GM12878 (cell line): ENCODE measurements around the gene CDYL. TPM values are rescaled to one million over a fixed set of nuclear protein-coding genes. Genes with fewer than 3 reads are reported as not detected.
A peak's percentile ranks its signal among the peaks of the same experiment; 100 is the strongest.

Experiments used
- ATAC-seq: fragments of 200-7000 bp; cut with Tn5 transposase; 3 replicates; pipeline ENCODE4 v1.9.1; 2020; ENCODE audit warnings: mild to moderate bottlenecking, moderate library complexity
- BruUV-seq: library from RNA; stranded (reverse); fragments of 400-500 nt; replicated peaks from 2 replicates; lab custom pipeline; 2021; lab: Mats Ljungman, UMichigan
- CTCF ChIA-PET: fragments of 300-600 bp; sonication (Branson Sonifier 250); formaldehyde crosslinking; extraction: SDS; loops from one replicate; lab custom pipeline; 2021; ENCODE audit warnings: inconsistent platforms; lab: Yijun Ruan, JAX
- POLR2A ChIA-PET: fragments of 350-600 bp; formaldehyde crosslinking; extraction: SDS; loops from one replicate; lab custom pipeline; 2021; ENCODE audit warnings: inconsistent platforms; lab: Charles Lee
- RAD21 ChIA-PET: fragments of 300-600 bp; sonication (Branson Sonifier 250); formaldehyde crosslinking; loops from one replicate; lab custom pipeline; 2023; ENCODE audit warnings: antibody characterized with exemption; ENCODE audit not compliant: unreplicated experiment; lab: Charles Lee
- SMC1A ChIA-PET: fragments of 300-600 bp; sonication (Branson Sonifier 250); formaldehyde crosslinking; loops from one replicate; lab custom pipeline; 2023; ENCODE audit not compliant: unreplicated experiment, uncharacterized antibody; lab: Charles Lee
- DNase-seq: peaks from one replicate; pipeline ENCODE4 v3.0.0-alpha.2; 2011; ENCODE audit warnings: low read depth, low spot score
- FAIRE-seq: peaks from 3 replicates; lab custom pipeline; 2011; peaks lifted over from hg19 to GRCh38; lab: Jason Lieb, UNC
- H2AFZ ChIP-seq: 2 replicates; pipeline ENCODE4 v1.6.0; 2011; ENCODE audit warnings: low read depth, low read length, control low read depth; ENCODE audit not compliant: control insufficient read depth
- H3K27ac ChIP-seq: 2 replicates; pipeline ENCODE4 v1.5.1; 2011; ENCODE audit warnings: control low read depth; ENCODE audit not compliant: control insufficient read depth, insufficient read depth
- H3K27me3 ChIP-seq, 2 experiments: replicated peaks in 1 of 2; 2 replicates each; pipeline versions ENCODE4 v1.6.0 to v1.6.1; 2011; ENCODE audit warnings: low read length in 1 of 2; ENCODE audit not compliant: control insufficient read depth in 2 of 2, insufficient read depth in 2 of 2
- H3K36me3 ChIP-seq, 2 experiments: 2 replicates each; pipeline ENCODE4 v1.5.1; 2011; ENCODE audit warnings: low read length in 1 of 2; ENCODE audit not compliant: control insufficient read depth in 2 of 2, insufficient read depth in 2 of 2
- H3K4me1 ChIP-seq: 2 replicates; pipeline ENCODE4 v1.6.1; 2011; ENCODE audit warnings: mild to moderate bottlenecking, low read length, moderate library complexity, mixed read lengths; ENCODE audit not compliant: control insufficient read depth, insufficient read depth
- H3K4me2 ChIP-seq: 2 replicates; pipeline ENCODE4 v1.6.0; 2011; ENCODE audit warnings: control low read depth; ENCODE audit not compliant: control insufficient read depth, insufficient read depth
- H3K4me3 ChIP-seq: fragments of 200-600 bp; sonication (generic); 2 replicates; pipeline ENCODE4 v1.5.1; 2016
- H3K79me2 ChIP-seq: 2 replicates; pipeline ENCODE4 v1.6.0; 2011; ENCODE audit warnings: low read length; ENCODE audit not compliant: control insufficient read depth, insufficient read depth
- H3K9ac ChIP-seq: 2 replicates; pipeline ENCODE4 v1.8.0; 2011; ENCODE audit warnings: low read length, control low read depth, mixed read lengths; ENCODE audit not compliant: control insufficient read depth, insufficient read depth
- H3K9me3 ChIP-seq: replicated peaks from 3 replicates; pipeline ENCODE4 v1.5.1; 2011; ENCODE audit warnings: mild to moderate bottlenecking, low read length; ENCODE audit not compliant: control insufficient read depth, insufficient read depth
- H4K20me1 ChIP-seq: 2 replicates; pipeline ENCODE4 v1.6.0; 2011; ENCODE audit not compliant: control insufficient read depth, insufficient read depth
- BCL11A ChIP-seq: IDR thresholded peaks from 2 replicates; pipeline ENCODE4 v1.6.1; 2011; ENCODE audit warnings: low read depth, low read length
- NR2C2 ChIP-seq: IDR thresholded peaks from 2 replicates; pipeline ENCODE4 v1.6.1; 2011; ENCODE audit warnings: borderline replicate concordance, low read depth; ENCODE audit not compliant: control insufficient read depth, insufficient read length
- NRF1 ChIP-seq: conservative IDR thresholded peaks from 2 replicates; pipeline ENCODE4 v1.6.1; 2011; ENCODE audit warnings: mild to moderate bottlenecking, low read depth, low read length, improper control_type of control experiment
- SUZ12 ChIP-seq: fragments of 200-600 bp; sonication (generic); IDR thresholded peaks from one replicate; pipeline ENCODE4 v1.6.1; 2018; ENCODE audit warnings: antibody characterized with exemption, mild to moderate bottlenecking; ENCODE audit not compliant: unreplicated experiment
- TAF1 ChIP-seq: IDR thresholded peaks from 2 replicates; pipeline ENCODE4 v1.6.1; 2011; ENCODE audit warnings: mild to moderate bottlenecking, low read depth, low read length, borderline replicate concordance
- YY1 ChIP-seq: IDR thresholded peaks from 2 replicates; pipeline ENCODE4 v1.6.1; 2011; ENCODE audit warnings: low read depth, mild to moderate bottlenecking, low read length
- WGBS: methylation state at CpG from one replicate; pipeline ENCODE4 v1.1.6; 2016; ENCODE audit warnings: low lambda C conversion rate; ENCODE audit not compliant: insufficient replicate concordance, insufficient coverage; ENCODE audit errors: missing lambda C conversion rate; 5-methylcytosine and 5-hydroxymethylcytosine counted together
- in situ Hi-C: fragments of 300-500 bp; cut with MboI; formaldehyde crosslinking; loops from 9 replicates; pipeline ENCODE4 v1.14.3; 2018; ENCODE audit warnings: mixed read lengths
- intact Hi-C: fragments of 100-400 bp; cut with micrococcal nuclease; formaldehyde crosslinking; loops from one replicate; pipeline ENCODE4 v1.14.2; 2022; ENCODE audit not compliant: unreplicated experiment
- polyA plus RNA-seq, 11 experiments: library from polyadenylated mRNA; depleted of rRNA in 4 of 11; unstranded in 6 of 11; stranded (reverse) in 5 of 11; fragments of >200 nt; fragmentation: Nextera tagmentation in 4 of 11; fragmentation: Illumina TruSeq in 1 of 11; extraction: Ambion mirVana in 4 of 11; extraction: Trizol in 1 of 11; gene quantifications; 1 replicate in 1 of 11; 2 replicates in 10 of 11; pipeline versions ENCODE4 v1.2.1 to v1.2.3, GENCODE V29; 2011 to 2016; ENCODE audit warnings: inconsistent platforms in 2 of 11, missing spikeins in 2 of 11, low read depth in 1 of 11
- total RNA-seq, 4 experiments: library from RNA; depleted of rRNA in 3 of 4; stranded (reverse); fragments of >200 nt in 3 of 4; fragmentation: Illumina TruSeq in 1 of 4; extraction: Trizol in 1 of 4; gene quantifications; 2 replicates each; pipeline versions ENCODE4 v1.2.1 to v1.2.3, GENCODE V29; 2013 to 2021
- TF ChIP-seq, protein P1 (sequence below): fragments of 450-650 bp; IDR thresholded peaks from 2 replicates; pipeline ENCODE4 v1.6.1; 2017; ENCODE audit warnings: mild to moderate bottlenecking
- TF ChIP-seq, protein P2 (sequence below), 3 experiments: IDR thresholded peaks in 2 of 3; conservative IDR thresholded peaks in 1 of 3; 2 replicates each; pipeline ENCODE4 v1.5.1; 2011; ENCODE audit warnings: low read depth in 3 of 3, low read length in 3 of 3, mild to moderate bottlenecking in 3 of 3, control low read depth in 2 of 3, moderate library complexity in 2 of 3, inconsistent platforms in 1 of 3, mixed read lengths in 1 of 3; ENCODE audit not compliant: control insufficient read depth in 2 of 3, insufficient read depth in 1 of 3; ENCODE audit errors: extremely low read depth in 1 of 3
- TF ChIP-seq, protein P3 (sequence below): fragments of 450-650 bp; IDR thresholded peaks from 2 replicates; pipeline ENCODE4 v1.6.1; 2014; ENCODE audit warnings: mild to moderate bottlenecking
- TF ChIP-seq, protein P4 (sequence below): fragments of 150-350 bp; IDR thresholded peaks from 2 replicates; pipeline ENCODE4 v1.6.1; 2014; ENCODE audit warnings: mild to moderate bottlenecking, low read depth, low read length

The CDYL gene
- total and polyA plus RNA-seq, 10 of the 15 experiments (the other 5 are each of a cell fraction or from before 2014, with no cell fraction given), result 9.3 to 61.2 (median 28.5) TPM

DNA sequence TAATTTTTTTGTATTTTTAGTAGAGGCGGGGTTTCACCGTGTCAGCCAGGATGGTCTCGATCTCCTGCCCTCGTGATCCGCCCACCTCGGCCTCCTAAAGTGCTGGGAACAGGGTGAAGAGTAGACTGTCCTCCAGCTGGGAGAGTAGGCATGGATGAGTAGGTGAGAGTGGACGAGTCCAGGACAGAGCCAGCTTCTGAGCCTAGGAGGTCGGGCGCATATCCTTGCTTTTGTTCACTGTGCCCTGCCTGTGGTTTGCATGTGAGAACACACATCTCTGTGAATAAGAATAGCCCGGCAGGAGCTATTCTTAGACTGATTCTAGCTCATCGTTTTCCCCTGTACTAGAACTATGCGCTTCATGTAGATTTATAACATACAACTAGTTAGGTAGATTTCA is 149.4 kb downstream of the CDYL start:
- ChIA-PET RAD21 (interaction anchor here (1.3 kb wide), 1 partner anchor 12 kb away, joined by 3 read pairs; no protein-coding TSS in a partner anchor), SMC1A (interaction anchor here (0.7 to 2.1 kb wide), 5 partner anchors 43 to 153 kb away, joined by 3 to 4 read pairs (median 3); no protein-coding TSS in a partner anchor), CTCF (no interaction called here), POLR2A (no interaction called here)
- no peak overlapping the region for H3K27ac ChIP-seq
- intact Hi-C loops (no loop called here), in situ Hi-C loops (no loop called here)
- no peaks in the 10 kb centered on the region; a peak in 2 of 4 replicates for H3K36me3 ChIP-seq
- no peaks in the 10 kb centered on the region; the same call in 1 of the 3 replicates for H3K9me3 ChIP-seq
- FAIRE-seq (peak; percentile 7), ATAC-seq (peak; percentile 33; the same call in 1 of the 3 replicates), DNase-seq (no peak)
- H3K4me1 ChIP-seq, result no peaks in the 10 kb centered on the region
- H4K20me1 ChIP-seq, result peaks cover 2% of the 10 kb centered on the region; the same call in 1 of the 2 replicates
- WGBS, result 93% methylated on average over 12 of the region's 12 CpGs
- TF ChIP-seq TAF1, result no peak
- TF ChIP-seq, protein P1, sequence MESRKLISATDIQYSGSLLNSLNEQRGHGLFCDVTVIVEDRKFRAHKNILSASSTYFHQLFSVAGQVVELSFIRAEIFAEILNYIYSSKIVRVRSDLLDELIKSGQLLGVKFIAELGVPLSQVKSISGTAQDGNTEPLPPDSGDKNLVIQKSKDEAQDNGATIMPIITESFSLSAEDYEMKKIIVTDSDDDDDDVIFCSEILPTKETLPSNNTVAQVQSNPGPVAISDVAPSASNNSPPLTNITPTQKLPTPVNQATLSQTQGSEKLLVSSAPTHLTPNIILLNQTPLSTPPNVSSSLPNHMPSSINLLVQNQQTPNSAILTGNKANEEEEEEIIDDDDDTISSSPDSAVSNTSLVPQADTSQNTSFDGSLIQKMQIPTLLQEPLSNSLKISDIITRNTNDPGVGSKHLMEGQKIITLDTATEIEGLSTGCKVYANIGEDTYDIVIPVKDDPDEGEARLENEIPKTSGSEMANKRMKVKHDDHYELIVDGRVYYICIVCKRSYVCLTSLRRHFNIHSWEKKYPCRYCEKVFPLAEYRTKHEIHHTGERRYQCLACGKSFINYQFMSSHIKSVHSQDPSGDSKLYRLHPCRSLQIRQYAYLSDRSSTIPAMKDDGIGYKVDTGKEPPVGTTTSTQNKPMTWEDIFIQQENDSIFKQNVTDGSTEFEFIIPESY, result no peak
- TF ChIP-seq, protein P2, sequence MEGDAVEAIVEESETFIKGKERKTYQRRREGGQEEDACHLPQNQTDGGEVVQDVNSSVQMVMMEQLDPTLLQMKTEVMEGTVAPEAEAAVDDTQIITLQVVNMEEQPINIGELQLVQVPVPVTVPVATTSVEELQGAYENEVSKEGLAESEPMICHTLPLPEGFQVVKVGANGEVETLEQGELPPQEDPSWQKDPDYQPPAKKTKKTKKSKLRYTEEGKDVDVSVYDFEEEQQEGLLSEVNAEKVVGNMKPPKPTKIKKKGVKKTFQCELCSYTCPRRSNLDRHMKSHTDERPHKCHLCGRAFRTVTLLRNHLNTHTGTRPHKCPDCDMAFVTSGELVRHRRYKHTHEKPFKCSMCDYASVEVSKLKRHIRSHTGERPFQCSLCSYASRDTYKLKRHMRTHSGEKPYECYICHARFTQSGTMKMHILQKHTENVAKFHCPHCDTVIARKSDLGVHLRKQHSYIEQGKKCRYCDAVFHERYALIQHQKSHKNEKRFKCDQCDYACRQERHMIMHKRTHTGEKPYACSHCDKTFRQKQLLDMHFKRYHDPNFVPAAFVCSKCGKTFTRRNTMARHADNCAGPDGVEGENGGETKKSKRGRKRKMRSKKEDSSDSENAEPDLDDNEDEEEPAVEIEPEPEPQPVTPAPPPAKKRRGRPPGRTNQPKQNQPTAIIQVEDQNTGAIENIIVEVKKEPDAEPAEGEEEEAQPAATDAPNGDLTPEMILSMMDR (IDR thresholded peaks at IDR 0.05 in 2 of 3, conservative IDR thresholded peaks at IDR 0.05 in 1 of 3; ENCODE audit: control insufficient read depth in 2 of 3, extremely low read depth in 1 of 3, insufficient read depth in 1 of 3, low read depth in 3 of 3, low read length in 3 of 3), result no peak
- TF ChIP-seq, protein P3, sequence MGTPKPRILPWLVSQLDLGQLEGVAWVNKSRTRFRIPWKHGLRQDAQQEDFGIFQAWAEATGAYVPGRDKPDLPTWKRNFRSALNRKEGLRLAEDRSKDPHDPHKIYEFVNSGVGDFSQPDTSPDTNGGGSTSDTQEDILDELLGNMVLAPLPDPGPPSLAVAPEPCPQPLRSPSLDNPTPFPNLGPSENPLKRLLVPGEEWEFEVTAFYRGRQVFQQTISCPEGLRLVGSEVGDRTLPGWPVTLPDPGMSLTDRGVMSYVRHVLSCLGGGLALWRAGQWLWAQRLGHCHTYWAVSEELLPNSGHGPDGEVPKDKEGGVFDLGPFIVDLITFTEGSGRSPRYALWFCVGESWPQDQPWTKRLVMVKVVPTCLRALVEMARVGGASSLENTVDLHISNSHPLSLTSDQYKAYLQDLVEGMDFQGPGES, result no peak
- TF ChIP-seq YY1, result no peak
- TF ChIP-seq, protein P4, sequence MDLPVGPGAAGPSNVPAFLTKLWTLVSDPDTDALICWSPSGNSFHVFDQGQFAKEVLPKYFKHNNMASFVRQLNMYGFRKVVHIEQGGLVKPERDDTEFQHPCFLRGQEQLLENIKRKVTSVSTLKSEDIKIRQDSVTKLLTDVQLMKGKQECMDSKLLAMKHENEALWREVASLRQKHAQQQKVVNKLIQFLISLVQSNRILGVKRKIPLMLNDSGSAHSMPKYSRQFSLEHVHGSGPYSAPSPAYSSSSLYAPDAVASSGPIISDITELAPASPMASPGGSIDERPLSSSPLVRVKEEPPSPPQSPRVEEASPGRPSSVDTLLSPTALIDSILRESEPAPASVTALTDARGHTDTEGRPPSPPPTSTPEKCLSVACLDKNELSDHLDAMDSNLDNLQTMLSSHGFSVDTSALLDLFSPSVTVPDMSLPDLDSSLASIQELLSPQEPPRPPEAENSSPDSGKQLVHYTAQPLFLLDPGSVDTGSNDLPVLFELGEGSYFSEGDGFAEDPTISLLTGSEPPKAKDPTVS, result no peak
- no peak for TF ChIP-seq NR2C2
- TF ChIP-seq BCL11A, result no peak
- no peak for TF ChIP-seq SUZ12
- no peak for TF ChIP-seq NRF1
- no peak overlapping the region for H3K4me3 ChIP-seq
- no TSS peak for BruUV-seq
- no peak overlapping the region for H2AFZ ChIP-seq
- H3K79me2 ChIP-seq, result peaks cover 13% of the 10 kb centered on the region
- H3K27me3 ChIP-seq, result no peaks in the 10 kb centered on the region
- H3K9ac ChIP-seq, result no peak overlapping the region
- no peak overlapping the region for H3K4me2 ChIP-seq
